NCI-H2171 (cell line): ENCODE data around the gene RNF144A.

Experiments
- DNase-seq: peaks from one replicate; lab custom pipeline; 2025; lab: John Stamatoyannopoulos, UW

The RNF144A gene

DNA sequence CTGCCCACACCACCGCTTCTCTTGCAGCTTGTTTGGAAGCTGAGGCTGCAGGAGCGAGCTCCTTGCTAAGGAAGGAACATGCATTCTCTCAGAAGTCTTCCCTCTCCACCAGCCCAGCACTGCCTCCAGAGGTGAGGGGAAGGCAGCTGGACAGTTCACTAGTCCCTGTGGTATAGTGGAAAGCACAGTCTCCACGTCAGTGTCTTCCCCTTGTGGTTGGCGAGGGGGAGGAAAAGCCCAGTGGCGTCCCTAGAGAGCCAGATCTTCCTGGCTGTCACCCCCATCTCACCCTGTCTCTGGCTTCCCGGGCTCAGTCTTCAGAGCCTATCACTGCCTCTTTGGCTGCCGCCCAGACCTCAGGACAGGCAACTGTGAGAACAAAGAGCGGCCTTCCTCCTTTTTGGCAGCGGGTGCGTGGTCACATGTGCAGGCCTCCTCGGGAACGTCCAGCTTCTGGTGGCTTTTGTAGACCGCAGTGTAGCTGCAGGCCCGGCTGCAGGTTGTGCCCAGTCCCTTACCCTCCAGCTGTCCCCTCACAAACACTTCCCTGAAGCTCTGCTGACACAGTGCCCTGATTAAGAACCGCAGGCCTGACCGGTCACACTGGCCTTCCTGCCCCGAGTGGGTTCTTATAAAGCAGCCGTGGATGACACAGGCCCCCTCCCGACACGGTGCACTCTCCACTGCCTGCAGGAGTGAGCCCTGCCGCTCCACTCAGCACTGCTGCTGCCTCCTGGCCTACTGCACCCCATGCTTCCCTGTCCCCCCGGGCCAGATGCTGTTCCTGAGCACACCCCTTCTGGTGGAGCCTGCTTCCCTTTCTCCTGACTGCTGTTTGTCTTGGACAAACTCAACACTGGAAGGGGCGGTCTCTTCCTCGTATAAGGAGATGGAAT is 90.9 kb downstream of the RNF144A start:
- no peak for DNase-seq

DNA sequence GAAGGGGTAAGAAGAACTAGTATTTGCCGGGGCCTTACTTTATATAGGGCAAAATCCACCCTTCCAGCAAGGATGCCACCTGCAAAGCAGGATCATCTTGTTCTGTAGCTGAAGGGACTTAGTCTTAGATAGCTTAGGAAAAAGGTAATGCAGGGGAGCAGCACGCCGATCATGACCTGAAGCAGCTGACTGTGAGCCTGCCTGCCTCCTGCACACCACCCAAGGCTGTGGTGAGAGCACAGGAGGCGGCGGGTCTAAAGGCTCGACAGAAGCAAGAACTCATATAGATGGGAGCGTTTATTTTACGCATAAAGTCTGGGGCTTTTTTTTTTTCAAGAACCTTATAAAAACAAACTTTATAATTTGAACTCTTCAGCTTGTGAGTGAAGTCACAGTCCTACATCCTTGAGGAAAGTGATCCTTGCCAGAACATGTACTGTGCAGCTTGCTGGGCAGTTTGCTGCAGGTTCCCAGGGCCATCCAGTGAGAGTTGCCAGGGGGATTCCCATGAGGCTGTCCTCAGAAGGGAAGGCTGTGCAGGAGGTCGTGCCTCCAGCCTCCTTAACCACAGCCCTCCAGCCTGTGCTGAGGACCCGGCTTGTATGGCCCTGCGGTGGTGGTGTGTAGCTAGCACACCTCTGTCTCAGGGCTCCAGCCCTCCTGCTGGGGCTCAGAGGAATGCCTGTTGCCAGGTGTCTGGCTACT is 92.1 kb downstream of the RNF144A start:
- no peak for DNase-seq

DNA sequence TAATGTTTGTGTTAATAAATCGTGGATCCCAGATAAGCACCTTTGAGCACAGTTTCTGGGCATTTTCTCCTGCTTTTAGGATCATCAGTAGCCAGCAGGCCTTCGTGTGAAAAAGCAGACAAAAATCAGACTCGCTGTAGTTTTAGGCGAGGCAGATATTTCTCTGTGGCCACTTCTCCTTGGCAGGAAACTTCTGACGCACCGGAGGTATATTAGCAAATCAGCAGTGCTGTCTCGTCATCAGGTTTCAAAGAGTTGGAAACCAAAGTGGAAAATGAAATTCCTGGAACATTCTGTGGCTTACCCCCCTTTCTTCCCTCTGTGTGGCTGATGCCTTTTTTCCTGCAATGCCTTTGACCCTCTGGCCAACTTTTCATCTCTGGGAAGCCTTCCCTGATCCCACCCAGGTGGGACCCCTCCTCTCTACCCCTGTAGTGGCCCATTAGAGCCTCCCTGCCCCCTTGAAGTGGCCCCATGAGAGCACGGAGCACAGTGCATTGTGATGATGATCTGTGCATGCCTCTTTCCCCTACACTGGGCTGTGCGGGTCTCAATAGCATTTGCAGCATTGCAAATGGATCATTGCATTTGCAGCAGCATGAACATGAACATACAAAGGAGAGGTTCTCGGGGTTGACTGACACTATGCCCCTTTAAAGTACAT is 93.3 kb downstream of the RNF144A start:
- no peak for DNase-seq

DNA sequence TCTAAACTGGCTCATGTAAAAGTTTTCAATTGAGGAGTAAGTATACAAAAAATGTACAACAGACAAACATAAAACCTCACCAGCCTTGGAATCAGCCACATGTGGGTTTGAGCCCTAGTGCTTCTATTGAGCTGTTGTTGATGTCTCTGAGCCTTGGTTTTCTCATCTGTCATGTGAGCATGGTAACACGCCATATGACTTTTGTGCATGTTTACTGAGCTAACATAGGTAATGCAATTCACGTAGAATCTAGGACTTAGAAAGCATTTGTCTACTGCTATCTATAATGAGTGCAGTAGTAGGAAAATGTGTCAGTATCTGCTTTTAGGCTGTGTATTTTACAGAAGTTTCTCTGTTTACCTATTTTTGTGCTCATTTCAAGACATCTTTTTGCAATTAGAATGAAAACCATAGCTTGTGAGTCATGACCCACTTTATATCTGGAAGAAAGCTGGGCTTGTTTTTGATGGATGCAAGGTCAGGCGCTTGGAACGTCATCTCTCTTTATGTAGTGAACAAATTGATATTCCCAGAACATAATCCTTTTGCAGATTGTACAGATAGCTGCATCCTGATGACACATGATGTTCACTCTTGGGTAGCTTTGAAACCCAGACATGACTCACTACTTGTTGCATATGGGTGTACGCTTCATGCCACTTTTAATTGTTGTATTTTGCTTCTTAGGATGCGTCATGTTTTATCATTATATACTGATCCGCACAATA is 94.3 kb downstream of the RNF144A start:
- no peak for DNase-seq

DNA sequence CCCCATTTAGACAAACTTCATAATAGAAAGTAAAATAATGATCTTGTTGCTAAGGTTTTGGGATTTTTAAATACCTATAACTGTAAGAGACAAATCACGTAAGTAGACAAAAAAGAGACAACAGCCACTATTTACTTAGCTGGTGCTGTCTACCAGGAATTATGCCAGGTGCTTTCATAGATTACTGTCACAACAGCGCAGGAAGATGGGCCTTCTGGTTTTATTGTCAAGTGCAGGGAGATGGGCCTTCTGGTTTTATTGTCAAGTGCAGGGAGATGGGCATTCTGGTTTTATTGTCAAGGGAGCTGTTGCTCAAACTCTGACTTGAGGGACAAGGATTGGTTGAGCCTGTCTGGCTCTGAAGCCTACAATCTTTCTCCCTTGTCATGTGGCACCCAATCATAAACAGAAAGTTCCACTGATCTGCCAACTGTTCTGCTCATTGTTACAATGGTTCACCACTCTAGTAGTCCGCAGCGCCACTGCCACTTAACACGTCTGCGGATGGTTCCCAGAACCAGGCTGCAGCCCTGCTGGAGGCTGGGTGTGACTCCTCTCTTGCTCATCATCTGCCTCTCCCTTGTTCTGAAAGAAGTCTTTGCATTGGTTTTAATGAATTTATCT is 95.0 kb downstream of the RNF144A start:
- no peak for DNase-seq

DNA sequence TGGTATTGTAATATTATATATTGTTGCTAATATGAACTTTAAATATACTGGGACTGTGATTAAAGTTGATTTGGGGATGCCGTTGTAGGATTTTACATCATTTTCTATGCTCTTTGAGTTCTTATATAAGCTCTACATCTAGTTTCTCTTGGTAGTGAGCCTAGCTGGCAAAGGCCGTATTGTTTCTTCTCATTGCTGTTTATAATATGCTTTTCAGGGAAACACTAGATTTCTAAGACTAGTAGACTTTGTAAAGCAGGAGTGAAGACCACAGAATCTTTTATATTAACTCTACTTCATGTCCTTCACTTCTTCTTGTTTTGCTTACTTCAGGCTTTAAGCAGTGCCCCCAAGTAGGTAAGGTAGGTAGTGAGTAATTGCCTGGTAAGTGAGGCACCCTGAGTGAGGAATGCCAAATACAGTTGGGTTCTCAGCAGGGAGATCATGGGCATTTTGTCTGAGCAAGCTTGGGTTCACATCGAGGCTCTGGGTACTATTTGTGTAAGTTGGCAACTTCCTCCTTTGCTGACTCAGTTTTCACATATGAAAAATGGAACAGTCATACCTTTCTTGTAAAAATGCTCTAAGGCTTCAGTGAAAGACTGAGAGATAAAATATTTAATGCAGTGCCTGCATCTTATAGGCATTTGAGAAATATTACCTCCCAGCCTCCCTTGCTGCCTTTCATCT is 96.4 kb downstream of the RNF144A start:
- DNase-seq = no peak

DNA sequence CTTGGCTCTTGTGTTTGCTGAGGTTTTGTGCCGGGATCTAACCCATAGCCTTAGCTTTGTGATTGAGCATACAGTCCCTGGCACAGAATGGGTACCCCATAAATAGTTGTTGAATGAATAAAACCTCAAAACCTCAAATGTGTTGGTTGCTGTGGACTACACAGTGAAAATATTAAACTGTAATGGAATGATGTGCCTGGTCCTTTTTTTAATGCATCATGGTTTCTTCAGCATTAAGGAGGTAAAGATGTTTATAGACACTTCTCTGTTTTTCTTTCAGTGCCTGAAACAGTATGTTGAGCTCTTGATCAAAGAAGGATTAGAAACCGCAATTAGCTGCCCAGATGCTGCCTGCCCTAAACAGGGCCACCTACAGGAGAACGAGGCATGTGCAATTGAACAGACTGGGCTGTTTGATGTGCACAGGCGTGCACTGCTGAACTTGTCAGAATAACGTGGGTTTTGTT is 97.0 kb downstream of the RNF144A start:
- no peak for DNase-seq

DNA sequence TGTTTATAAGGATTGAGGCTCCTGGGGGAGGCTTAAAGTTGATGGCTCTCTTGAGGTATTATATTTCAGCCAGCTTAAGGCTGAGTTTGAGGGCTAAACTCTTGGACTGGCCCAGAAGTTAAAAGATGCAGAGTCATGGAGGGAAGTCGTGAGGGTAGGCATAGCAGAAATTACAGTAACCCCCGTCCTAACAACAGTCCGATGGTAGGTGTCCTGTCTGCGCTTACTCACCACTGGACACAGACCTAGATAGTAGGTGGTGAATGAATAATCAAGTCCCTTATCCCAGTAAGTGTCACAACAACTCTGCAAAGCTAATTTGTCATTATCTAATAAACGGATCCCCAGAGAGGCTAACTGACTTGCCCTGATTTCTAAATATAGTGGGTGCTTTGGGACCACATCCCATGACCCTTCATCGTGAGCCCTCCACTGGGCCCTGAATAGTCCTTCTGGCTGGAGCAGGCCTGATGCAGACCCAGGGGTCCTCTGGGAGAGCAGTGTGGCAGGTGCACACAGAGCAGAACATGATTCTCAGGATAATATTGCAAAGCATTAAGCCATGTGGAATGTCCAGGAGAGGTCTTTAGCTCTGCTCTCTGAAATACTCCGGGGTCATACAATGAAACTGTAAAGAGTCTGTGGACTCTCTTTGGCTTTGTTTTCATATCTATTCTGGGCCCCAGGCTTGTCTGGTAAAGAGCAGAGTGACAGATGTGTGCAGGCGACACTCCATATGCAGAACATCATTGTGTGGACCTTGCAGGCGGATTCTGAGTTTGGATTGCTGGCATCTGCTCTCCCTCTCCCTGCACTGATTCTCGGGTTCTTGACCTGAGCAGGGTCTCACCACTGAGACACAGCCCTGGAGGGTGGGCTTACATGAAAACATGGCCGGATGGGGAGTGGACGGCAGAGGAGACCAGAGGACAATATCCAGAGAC is 98.1 kb downstream of the RNF144A start:
- DNase-seq = peak; percentile 38

DNA sequence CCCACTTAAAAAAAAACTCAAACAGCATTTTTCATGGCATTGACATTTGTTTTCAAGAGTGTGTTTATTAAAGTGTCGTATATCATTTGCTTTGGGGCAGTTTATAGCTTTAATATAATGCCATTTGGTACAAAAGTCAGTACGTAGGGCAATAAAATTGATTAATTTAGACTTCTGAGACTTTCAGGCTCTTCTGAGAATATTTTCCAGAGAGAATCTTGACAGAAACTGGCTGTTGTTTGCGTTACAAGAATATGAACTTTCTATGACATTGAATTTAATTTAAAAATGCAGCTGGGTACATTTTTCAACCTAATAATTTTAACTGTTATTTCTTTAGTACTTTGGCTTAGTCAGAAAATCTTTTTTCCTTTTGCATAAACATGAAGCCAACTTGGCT is 98.9 kb downstream of the RNF144A start:
- no peak for DNase-seq

DNA sequence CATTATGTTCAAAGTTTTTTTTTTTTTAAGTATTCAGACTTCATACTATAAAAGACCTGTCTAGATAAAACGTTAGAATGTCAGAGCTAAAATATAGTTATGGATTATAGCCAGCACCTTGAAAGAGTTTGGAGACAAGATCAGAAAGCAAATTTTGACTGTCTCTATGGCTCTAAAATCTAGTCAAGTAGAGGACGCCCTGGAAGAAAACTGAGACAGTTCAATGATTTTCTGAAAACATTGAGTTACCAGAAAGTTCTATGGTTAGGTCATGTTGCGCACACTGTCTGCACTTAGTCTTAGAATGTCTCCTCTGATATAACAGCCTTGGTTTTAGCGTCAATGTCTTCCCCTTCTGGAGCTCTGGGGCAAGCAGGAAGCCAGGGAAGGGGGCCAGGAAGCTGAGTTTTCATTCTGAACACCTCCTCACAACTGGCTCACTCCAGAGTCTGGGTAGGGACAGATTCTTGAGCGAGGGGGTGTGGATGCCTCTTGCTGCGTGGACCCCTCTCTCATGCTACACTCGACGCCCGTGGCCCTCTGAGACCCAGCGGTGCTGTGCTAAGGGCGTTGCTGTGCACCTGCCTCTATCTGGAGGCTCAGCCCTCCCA is 99.5 kb downstream of the RNF144A start:
- DNase-seq = no peak

DNA sequence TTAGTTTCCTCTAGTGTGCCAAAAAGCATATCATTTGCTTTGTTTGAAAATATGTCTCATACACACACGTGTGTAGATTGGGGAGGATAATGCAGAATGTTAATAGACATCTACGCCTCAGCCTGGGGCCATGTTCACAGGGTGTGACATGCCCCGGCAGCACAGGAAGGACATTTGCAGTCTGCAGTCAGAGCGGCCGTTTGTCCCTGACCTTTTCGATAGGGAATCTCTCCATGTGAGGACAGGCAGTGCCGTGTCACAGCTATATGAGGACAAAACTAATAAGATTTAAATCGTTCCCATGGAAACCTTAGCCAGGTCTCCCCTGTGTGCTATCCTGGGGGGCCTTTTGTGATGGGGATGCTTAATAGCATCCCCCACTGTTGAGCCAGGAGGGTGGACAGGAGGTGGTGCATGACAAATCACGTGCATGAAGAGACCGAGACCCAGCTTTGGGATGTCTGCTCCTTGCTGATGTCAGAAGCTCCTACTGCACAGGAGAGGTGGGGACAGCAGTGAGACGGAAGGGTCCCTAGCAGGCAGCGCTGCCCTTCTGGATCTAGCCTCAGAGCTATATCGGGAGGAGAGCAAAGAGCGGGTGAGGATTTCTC is 100.6 kb downstream of the RNF144A start:
- DNase-seq = no peak

DNA sequence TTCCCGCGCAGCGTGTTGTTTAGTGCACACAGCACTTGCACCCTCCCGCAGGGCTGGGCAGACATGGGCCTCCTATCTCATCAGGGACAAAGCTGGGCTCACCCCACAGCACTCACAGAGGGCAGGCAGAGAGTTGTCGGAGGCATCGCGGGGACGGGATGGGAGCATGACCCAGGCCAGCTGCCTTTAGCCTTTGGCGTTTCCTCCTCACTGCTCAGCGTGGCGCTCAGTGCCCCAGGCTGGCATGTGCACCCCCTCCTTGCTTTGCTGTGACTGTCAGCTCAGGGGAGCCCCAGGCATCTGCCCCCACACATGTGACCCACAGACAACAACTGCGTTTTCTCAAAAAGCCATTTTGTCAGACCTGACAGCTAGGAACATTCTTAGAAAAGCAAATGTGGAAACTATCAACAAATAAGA is 101.1 kb downstream of the RNF144A start:
- DNase-seq = no peak

DNA sequence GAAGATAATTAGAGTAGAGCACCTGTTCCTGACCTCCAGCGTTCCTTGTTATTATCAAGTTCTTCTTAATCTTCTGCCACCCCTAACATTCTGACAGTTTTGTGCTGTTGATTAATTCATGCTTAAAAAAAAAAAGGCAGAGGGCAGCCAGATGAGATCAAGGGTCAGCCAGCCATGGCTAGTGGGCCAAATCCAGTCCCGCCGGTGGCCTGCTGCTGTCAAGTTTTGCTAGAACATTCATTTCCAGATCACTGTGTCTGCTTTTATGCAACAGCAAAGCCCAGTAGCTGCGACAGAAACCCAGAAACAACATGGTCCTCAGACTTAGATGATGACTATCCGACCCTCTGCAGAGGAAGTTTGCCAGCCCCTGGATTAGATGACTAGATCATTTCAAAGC is 101.6 kb downstream of the RNF144A start:
- DNase-seq = no peak

DNA sequence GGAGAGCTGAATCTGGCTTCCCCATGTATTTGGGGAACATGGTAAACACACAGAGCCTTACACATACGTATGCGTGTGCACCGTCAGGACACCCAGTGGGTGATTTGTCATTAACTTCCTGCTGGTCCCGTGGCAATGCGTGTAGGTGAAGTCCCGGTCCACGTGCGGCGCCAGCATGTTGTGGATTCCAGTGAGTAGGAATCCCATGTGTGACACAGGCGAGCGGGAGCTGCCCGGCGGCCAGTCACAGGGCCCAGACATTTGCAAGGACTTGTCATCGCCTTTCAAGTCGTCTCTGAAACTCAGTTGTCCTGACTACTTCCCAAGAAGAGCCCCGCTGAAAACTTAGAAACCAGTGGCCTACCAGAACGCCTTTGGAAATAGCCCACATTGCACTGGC is 102.0 kb downstream of the RNF144A start:
- DNase-seq = no peak

DNA sequence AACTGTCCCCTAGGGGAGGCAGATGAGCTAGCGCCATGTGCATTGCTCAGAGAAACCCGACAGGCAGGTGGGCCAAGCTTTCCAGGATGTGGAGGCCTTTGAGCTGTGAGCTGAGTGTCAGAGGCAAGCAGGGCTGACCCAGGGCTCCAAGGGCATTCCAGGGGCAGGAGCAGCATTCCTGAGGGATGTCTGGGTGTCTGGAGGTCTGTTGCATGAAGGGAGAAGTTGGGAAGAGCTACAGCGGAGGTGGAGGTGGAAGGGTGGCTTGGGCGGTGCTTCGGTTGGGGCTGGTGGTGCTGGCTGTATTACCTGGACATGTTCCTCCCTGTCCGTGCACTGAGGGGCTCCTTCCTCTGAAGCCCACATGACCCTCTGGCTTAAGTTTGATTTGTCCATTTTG is 102.8 kb downstream of the RNF144A start:
- DNase-seq = no peak

DNA sequence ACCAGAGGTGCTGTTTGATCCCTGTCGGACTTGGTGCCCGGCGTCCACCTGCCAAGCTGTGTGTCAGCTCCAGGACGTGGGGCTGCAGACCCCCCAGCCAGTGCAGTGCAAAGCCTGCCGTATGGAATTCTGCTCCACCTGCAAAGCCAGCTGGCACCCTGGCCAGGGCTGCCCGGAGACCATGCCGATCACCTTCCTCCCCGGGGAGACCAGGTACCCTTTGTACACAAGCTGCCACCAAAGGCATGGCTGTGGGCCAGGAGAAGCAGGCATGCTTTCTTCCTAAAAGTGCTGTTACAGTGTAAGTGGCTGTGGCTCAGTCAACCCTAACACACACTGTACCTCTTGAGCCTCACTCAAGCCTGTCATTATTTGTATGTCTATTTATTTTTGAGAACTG is 103.3 kb downstream of the RNF144A start:
- DNase-seq = peak; percentile 47

DNA sequence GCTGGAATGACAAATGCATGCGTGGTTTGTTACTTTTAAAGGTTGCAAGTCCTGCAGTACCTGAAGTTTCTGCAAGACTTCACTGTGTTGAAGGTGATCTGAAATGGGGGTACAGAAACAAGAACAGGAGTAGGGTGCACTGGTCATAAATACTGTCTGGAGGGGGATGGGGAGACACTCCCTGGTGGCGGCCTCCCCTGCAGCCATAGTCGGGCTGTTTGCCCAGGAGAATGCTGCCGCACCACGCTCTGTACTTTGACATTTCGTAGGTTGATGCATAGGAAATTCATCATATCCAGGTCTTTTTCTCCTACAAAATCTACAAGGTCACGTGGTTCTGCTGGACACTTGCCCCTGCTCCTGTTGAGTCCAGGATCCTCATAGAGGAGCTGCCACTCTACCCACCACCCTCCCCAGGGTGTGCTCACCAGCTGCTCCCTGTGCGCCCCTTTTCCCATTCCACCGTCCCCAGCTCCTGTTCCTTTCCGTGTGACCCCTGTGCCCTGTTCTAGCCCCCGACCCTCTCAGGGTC is 103.8 kb downstream of the RNF144A start:
- no peak for DNase-seq

DNA sequence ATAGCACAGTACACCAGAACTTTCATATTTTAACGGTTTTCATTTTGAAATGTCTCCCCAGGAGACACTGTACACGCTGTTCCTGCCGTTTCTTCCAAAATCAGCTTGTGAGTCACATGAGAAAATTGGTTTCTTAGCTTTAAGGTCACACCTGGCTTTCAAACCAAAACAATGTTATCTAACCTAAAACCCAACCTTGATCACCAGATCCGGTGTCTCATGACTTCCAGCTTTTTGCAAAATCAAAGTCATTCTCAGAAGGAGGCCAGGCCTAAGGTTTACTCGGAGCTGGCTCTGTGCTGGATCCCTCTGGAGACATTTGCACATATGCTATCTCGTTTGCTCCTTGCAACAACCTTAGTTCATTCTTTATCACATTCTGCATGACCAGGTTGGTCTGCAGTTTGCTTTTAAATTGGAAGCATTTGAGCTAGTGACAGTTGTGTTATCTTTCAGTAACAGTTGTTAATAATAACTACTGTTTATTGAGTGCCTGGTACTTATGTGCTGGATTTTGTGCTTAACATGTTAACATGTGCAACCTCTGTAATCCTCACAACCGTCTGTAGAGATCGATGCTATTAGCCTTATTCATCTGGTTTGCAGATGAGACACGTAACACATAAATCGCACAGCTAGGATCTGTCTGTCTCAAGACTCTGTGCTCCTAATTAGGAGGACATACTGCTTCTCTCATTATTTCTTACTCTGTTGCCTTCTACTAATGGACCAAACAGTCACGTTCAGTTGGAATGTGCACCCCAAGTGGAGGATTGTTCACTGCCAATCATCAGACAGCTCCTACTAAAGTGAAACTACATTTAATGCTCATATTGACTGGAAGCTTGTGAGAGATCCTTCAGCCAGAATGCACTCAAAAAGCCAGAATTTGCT is 105.5 kb downstream of the RNF144A start:
- DNase-seq = no peak
